CD8-positive, alpha-beta memory T cell (primary cell): Measurements from ENCODE around the gene NTM. TPM values are rescaled to one million over a fixed set of nuclear protein-coding genes. Genes with fewer than 3 reads are reported as not detected.

Experiments
- CTCF ChIA-PET: fragments of 350-600 bp; sonication (Branson Sonifier 250); formaldehyde crosslinking; loops from one replicate; lab custom pipeline; 2021; ENCODE audit warnings: antibody characterized with exemption; lab: Charles Lee
- POLR2A ChIA-PET: fragments of 350-600 bp; sonication (Branson Sonifier 250); formaldehyde crosslinking; loops from one replicate; lab custom pipeline; 2021; ENCODE audit warnings: antibody characterized with exemption; lab: Charles Lee
- DNase-seq, 5 donors: peaks; one replicate each; pipeline versions ENCODE4 v3.0.0 to v3.0.0-alpha.2; 2020 to 2022; ENCODE audit warnings: mixed read lengths in 1 of 5
- H3K27ac ChIP-seq: one replicate; pipeline ENCODE4 v1.7.0; 2013; ENCODE audit warnings: low read depth, mild to moderate bottlenecking, low read length, moderate library complexity
- H3K27me3 ChIP-seq: 2 replicates; pipeline ENCODE4 v1.7.0; 2013; ENCODE audit warnings: low read length, mild to moderate bottlenecking; ENCODE audit not compliant: insufficient read depth, poor library complexity, severe bottlenecking
- H3K36me3 ChIP-seq: 2 replicates; pipeline ENCODE4 v1.7.0; 2013; ENCODE audit warnings: mild to moderate bottlenecking, low read length, moderate library complexity; ENCODE audit not compliant: insufficient read depth
- H3K4me1 ChIP-seq: 2 replicates; pipeline ENCODE4 v1.7.0; 2013; ENCODE audit warnings: mild to moderate bottlenecking, low read length, moderate library complexity; ENCODE audit not compliant: insufficient read depth
- H3K4me3 ChIP-seq: 2 replicates; pipeline ENCODE4 v1.7.0; 2013; ENCODE audit warnings: mild to moderate bottlenecking, low read length
- H3K9me3 ChIP-seq: 2 replicates; pipeline ENCODE4 v1.7.0; 2013; ENCODE audit warnings: mild to moderate bottlenecking, low read length
- H3K27ac Mint-ChIP-seq, 8 donors: one replicate each; pipeline ENCODE4 v1.8.0; 2020 to 2021; ENCODE audit warnings: mixed read lengths in 8 of 8, mild to moderate bottlenecking in 6 of 8, inconsistent platforms in 3 of 8, moderate library complexity in 3 of 8
- H3K27me3 Mint-ChIP-seq, 2 donors: one replicate each; pipeline ENCODE4 v1.8.0; 2020 to 2021; ENCODE audit warnings: mixed read lengths in 2 of 2, mild to moderate bottlenecking in 1 of 2, moderate library complexity in 1 of 2
- H3K36me3 Mint-ChIP-seq, 3 donors: one replicate each; pipeline ENCODE4 v1.8.0; 2020 to 2021; ENCODE audit warnings: mixed read lengths in 3 of 3, inconsistent platforms in 1 of 3, mild to moderate bottlenecking in 1 of 3
- H3K4me1 Mint-ChIP-seq, 3 donors: one replicate each; pipeline ENCODE4 v1.8.0; 2020 to 2021; ENCODE audit warnings: mixed read lengths in 3 of 3, inconsistent platforms in 1 of 3, mild to moderate bottlenecking in 1 of 3
- H3K4me3 Mint-ChIP-seq, 7 donors: one replicate each; pipeline ENCODE4 v1.8.0; 2020 to 2021; ENCODE audit warnings: mixed read lengths in 7 of 7, mild to moderate bottlenecking in 6 of 7, moderate library complexity in 4 of 7, inconsistent platforms in 2 of 7
- H3K9me3 Mint-ChIP-seq, 5 donors: one replicate each; pipeline ENCODE4 v1.8.0; 2020 to 2022; ENCODE audit warnings: mixed read lengths in 5 of 5, mild to moderate bottlenecking in 3 of 5, moderate library complexity in 2 of 5, inconsistent platforms in 1 of 5
- polyA plus RNA-seq: library from polyadenylated mRNA; unstranded; fragments of 300-500 nt; fragmentation: Illumina TruSeq; gene quantifications from one replicate; pipeline ENCODE4 v1.2.3, GENCODE V29; 2021
- total RNA-seq, 2 experiments: library from RNA; stranded (reverse); gene quantifications; one replicate each; pipeline ENCODE4 v1.2.3, GENCODE V29; 2021

NTM gene
- total and polyA plus RNA-seq, 3 experiments from 2014 or later, result not detected

- ChIA-PET CTCF (no interaction called here), POLR2A (no interaction called here)
- H3K27me3 Mint-ChIP-seq, result no peaks in the 10 kb centered on the region
- H3K4me1 ChIP-seq, result no peaks in the 10 kb centered on the region
- no peaks in the 10 kb centered on the region for H3K27me3 ChIP-seq
- no peaks in the 10 kb centered on the region for H3K9me3 ChIP-seq
- H3K9me3 Mint-ChIP-seq, result peaks cover 0 to 2% (median 0%) of the 10 kb centered on the region in 5 donors
- H3K4me3 ChIP-seq, result no peak overlapping the region
- no peaks in the 10 kb centered on the region for H3K36me3 ChIP-seq
- no peaks in the 10 kb centered on the region for H3K4me1 Mint-ChIP-seq
- H3K36me3 Mint-ChIP-seq, result no peaks in the 10 kb centered on the region
- no peak overlapping the region for H3K27ac ChIP-seq
- H3K27ac Mint-ChIP-seq, result no peak overlapping the region
- no peak for DNase-seq
- no peak overlapping the region for H3K4me3 Mint-ChIP-seq
Observed at GRCh38 chr11:131857246-131857645, 486.8 kb downstream of the NTM start.

GRCh38 chr11:131858505-131858904, 488.1 kb downstream of the NTM start:
- H3K27me3 Mint-ChIP-seq, result no peaks in the 10 kb centered on the region
- Histone ChIP-seq H3K27me3 (no peaks in the 10 kb centered on the region), H3K27ac (no peak overlapping the region), H3K9me3 (no peaks in the 10 kb centered on the region), H3K4me1 (no peaks in the 10 kb centered on the region), H3K36me3 (no peaks in the 10 kb centered on the region), H3K4me3 (no peak overlapping the region)
- H3K4me1 Mint-ChIP-seq, result no peaks in the 10 kb centered on the region
- no peak overlapping the region for H3K4me3 Mint-ChIP-seq
- CTCF ChIA-PET, result no interaction called here
- no peak for DNase-seq
- no peaks in the 10 kb centered on the region for H3K36me3 Mint-ChIP-seq
- H3K27ac Mint-ChIP-seq, result no peak overlapping the region
- H3K9me3 Mint-ChIP-seq, result peaks cover 0 to 5% (median 0%) of the 10 kb centered on the region in 5 donors
- POLR2A ChIA-PET, result no interaction called here

GRCh38 chr11:131859538-131860210, 489.3 kb downstream of the NTM start:
- Histone ChIP-seq H3K9me3 (no peaks in the 10 kb centered on the region), H3K27me3 (no peaks in the 10 kb centered on the region), H3K27ac (no peak overlapping the region), H3K4me3 (no peak overlapping the region), H3K36me3 (no peaks in the 10 kb centered on the region), H3K4me1 (no peaks in the 10 kb centered on the region)
- peaks cover 0 to 5% (median 0%) of the 10 kb centered on the region in 5 donors for H3K9me3 Mint-ChIP-seq
- no peak overlapping the region for H3K4me3 Mint-ChIP-seq
- H3K27ac Mint-ChIP-seq, result no peak overlapping the region
- H3K36me3 Mint-ChIP-seq, result no peaks in the 10 kb centered on the region
- POLR2A ChIA-PET, result no interaction called here
- no peaks in the 10 kb centered on the region for H3K4me1 Mint-ChIP-seq
- CTCF ChIA-PET, result no interaction called here
- no peak for DNase-seq
- no peaks in the 10 kb centered on the region for H3K27me3 Mint-ChIP-seq

- H3K9me3 ChIP-seq, result no peaks in the 10 kb centered on the region
- no peaks in the 10 kb centered on the region for H3K27me3 ChIP-seq
- H3K4me1 ChIP-seq, result no peaks in the 10 kb centered on the region
- Mint-ChIP-seq H3K9me3 (peaks cover 0 to 14% (median 6%) of the 10 kb centered on the region in 5 donors), H3K27ac (no peak overlapping the region), H3K4me3 (no peak overlapping the region), H3K27me3 (no peaks in the 10 kb centered on the region), H3K4me1 (no peaks in the 10 kb centered on the region), H3K36me3 (peaks cover 0 to 3% (median 0%) of the 10 kb centered on the region in 3 donors)
- H3K36me3 ChIP-seq, result no peaks in the 10 kb centered on the region
- no peak overlapping the region for H3K4me3 ChIP-seq
- no peak for DNase-seq
- H3K27ac ChIP-seq, result no peak overlapping the region
- POLR2A ChIA-PET, result no interaction called here
- CTCF ChIA-PET, result no interaction called here
Observed at GRCh38 chr11:131864228-131864627, 493.8 kb downstream of the NTM start.

GRCh38 chr11:131865860-131866259, 495.4 kb downstream of the NTM start:
- Mint-ChIP-seq H3K4me1 (no peaks in the 10 kb centered on the region), H3K9me3 (peaks cover 0 to 12% (median 5%) of the 10 kb centered on the region in 5 donors), H3K4me3 (no peak overlapping the region), H3K36me3 (peaks cover 0 to 3% (median 0%) of the 10 kb centered on the region in 3 donors), H3K27me3 (no peaks in the 10 kb centered on the region), H3K27ac (no peak overlapping the region)
- H3K4me1 ChIP-seq, result no peaks in the 10 kb centered on the region
- ChIA-PET CTCF (no interaction called here), POLR2A (no interaction called here)
- no peak overlapping the region for H3K4me3 ChIP-seq
- H3K9me3 ChIP-seq, result no peaks in the 10 kb centered on the region
- no peaks in the 10 kb centered on the region for H3K27me3 ChIP-seq
- DNase-seq, result no peak
- no peaks in the 10 kb centered on the region for H3K36me3 ChIP-seq
- no peak overlapping the region for H3K27ac ChIP-seq

- Histone ChIP-seq H3K4me3 (no peak overlapping the region), H3K27me3 (no peaks in the 10 kb centered on the region), H3K36me3 (no peaks in the 10 kb centered on the region), H3K27ac (no peak overlapping the region), H3K4me1 (no peaks in the 10 kb centered on the region), H3K9me3 (no peaks in the 10 kb centered on the region)
- Mint-ChIP-seq H3K27ac (no peak overlapping the region), H3K4me1 (no peaks in the 10 kb centered on the region), H3K36me3 (peaks cover 0 to 3% (median 0%) of the 10 kb centered on the region in 3 donors), H3K9me3 (peaks cover 0 to 12% (median 5%) of the 10 kb centered on the region in 5 donors), H3K27me3 (no peaks in the 10 kb centered on the region), H3K4me3 (no peak overlapping the region)
- ChIA-PET POLR2A (no interaction called here), CTCF (no interaction called here)
- DNase-seq, result no peak
Observed at GRCh38 chr11:131866535-131867400, 496.4 kb downstream of the NTM start.

- ChIA-PET POLR2A (no interaction called here), CTCF (no interaction called here)
- no peaks in the 10 kb centered on the region for H3K4me1 ChIP-seq
- no peaks in the 10 kb centered on the region for H3K27me3 ChIP-seq
- H3K9me3 ChIP-seq, result no peaks in the 10 kb centered on the region
- no peak overlapping the region for H3K4me3 ChIP-seq
- no peaks in the 10 kb centered on the region for H3K36me3 ChIP-seq
- Mint-ChIP-seq H3K27me3 (no peaks in the 10 kb centered on the region), H3K36me3 (peaks cover 0 to 3% (median 0%) of the 10 kb centered on the region in 3 donors), H3K4me3 (no peak overlapping the region), H3K27ac (no peak overlapping the region), H3K4me1 (no peaks in the 10 kb centered on the region), H3K9me3 (peaks cover 0 to 12% (median 5%) of the 10 kb centered on the region in 5 donors)
- DNase-seq, result no peak
- H3K27ac ChIP-seq, result no peak overlapping the region
Observed at GRCh38 chr11:131867457-131868257, 497.2 kb downstream of the NTM start.
